OCI-LY7 (cell line): ENCODE results near the gene NPHS1.

Experiments used
- EZH2phosphoT487 ChIP-seq: fragments of 200-600 bp; sonication (generic); IDR thresholded peaks from 2 replicates; pipeline ENCODE4 v1.6.1; 2018; ENCODE audit warnings: low read depth, borderline replicate concordance, mild to moderate bottlenecking, mixed run types, antibody characterized with exemption, low read length, moderate library complexity, mixed read lengths
- TF ChIP-seq, protein P1 (sequence below): fragments of 200-600 bp; sonication (generic); conservative IDR thresholded peaks from 2 replicates; pipeline ENCODE4 v1.5.1; 2014; ENCODE audit warnings: mild to moderate bottlenecking, antibody characterized with exemption, low read length, moderate library complexity, mixed read lengths

DNA sequence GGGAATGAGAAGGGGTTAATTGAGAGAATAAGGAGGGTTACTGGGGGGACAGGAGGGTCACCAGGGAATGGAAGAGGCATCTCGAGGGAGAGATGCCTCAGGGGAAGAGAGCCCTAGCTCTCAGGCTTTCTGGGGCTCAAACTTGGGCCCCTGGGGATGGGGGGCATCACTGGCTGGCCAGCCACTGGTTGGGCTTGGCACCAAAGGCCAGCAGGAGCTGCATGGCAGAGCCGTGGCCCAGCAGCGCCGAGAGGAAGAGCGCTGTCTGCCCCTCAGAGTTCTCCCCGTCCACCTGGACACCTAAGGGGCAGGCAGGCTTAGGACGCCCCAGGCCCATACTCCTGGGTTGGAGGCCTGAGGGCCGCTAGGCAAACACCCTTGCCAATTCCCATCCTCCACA lies 59.4 kb downstream of the NPHS1 start:
- TF ChIP-seq, protein P1, sequence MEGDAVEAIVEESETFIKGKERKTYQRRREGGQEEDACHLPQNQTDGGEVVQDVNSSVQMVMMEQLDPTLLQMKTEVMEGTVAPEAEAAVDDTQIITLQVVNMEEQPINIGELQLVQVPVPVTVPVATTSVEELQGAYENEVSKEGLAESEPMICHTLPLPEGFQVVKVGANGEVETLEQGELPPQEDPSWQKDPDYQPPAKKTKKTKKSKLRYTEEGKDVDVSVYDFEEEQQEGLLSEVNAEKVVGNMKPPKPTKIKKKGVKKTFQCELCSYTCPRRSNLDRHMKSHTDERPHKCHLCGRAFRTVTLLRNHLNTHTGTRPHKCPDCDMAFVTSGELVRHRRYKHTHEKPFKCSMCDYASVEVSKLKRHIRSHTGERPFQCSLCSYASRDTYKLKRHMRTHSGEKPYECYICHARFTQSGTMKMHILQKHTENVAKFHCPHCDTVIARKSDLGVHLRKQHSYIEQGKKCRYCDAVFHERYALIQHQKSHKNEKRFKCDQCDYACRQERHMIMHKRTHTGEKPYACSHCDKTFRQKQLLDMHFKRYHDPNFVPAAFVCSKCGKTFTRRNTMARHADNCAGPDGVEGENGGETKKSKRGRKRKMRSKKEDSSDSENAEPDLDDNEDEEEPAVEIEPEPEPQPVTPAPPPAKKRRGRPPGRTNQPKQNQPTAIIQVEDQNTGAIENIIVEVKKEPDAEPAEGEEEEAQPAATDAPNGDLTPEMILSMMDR = no peak
- TF ChIP-seq EZH2phosphoT487 = no peak
